SJSA1 (cell line): ENCODE results near the gene PHYHD1. TPM values are rescaled to one million over a fixed set of nuclear protein-coding genes. Genes with fewer than 3 reads are reported as not detected.

ENCODE experiments used
- DNase-seq, 2 experiments: peaks; one replicate each; pipeline ENCODE4 v3.0.0-alpha.2; 2015 to 2020; ENCODE audit warnings: low spot score in 2 of 2, low read depth in 1 of 2
- H3K27ac ChIP-seq: fragments of 250-450 bp; sonication (Bioruptor Pico); 2 replicates; pipeline ENCODE4 v1.5.1; 2020; ENCODE audit warnings: mild to moderate bottlenecking, moderate library complexity
- H3K27me3 ChIP-seq: fragments of 250-450 bp; sonication (Bioruptor Pico); replicated peaks from 2 replicates; pipeline ENCODE4 v1.5.1; 2020; ENCODE audit warnings: mild to moderate bottlenecking, moderate library complexity
- H3K36me3 ChIP-seq: fragments of 250-450 bp; sonication (Bioruptor Pico); 2 replicates; pipeline ENCODE4 v1.5.1; 2020; ENCODE audit warnings: mild to moderate bottlenecking
- H3K4me1 ChIP-seq: fragments of 250-450 bp; sonication (Bioruptor Pico); replicated peaks from 2 replicates; pipeline ENCODE4 v1.6.1; 2021; ENCODE audit warnings: mild to moderate bottlenecking
- H3K4me3 ChIP-seq: fragments of 250-450 bp; sonication (Bioruptor Pico); 2 replicates; pipeline ENCODE4 v1.5.1; 2020; ENCODE audit warnings: mild to moderate bottlenecking
- H3K9me3 ChIP-seq: fragments of 250-450 bp; sonication (Bioruptor Pico); replicated peaks from 2 replicates; pipeline ENCODE4 v1.5.1; 2020; ENCODE audit warnings: mild to moderate bottlenecking
- total RNA-seq: library from RNA; depleted of rRNA; stranded (reverse); fragments of >200 nt; shearing (Covaris generic); gene quantifications from 2 replicates; pipeline ENCODE4 v1.2.3, GENCODE V29; 2014; rRNA removed

The PHYHD1 gene
- total RNA-seq: not detected in 2 replicates

DNA sequence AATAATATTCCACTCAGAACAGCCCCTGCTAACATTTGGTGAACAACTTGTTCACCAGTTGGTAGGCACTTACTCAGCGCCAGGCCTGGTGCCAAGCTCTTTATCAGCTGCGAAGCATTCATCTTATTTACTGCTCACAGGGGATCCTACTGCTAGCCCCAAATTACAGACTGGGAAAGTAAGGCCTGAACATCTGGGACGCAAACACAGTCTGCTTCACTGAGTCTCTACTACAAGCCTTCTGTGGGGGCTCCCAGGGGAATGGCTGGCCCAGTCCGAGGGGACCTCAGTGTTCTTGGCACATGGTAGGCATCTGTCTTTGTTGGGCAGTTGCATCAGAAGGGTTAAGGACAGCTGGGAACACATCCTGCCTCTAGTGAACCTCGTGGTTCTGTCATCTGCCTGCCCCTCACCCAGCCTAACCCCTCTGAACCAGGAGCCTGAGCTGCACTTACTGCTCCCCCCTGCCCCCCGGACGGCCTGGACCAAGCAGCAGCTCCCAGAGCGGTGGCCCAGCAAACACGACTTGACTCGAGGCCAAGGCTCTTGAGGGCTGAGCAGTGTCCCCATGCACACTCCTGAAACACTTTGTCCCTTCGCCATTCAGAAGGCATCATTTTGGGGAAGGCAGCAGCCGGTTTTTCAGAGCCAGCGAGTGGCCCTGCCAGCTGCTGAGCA is at the start of gene PHYHD1:
PHYHD1 (plus strand) TSS at position 602 of the 678 bp plus-strand sequence. CDS start 1,342 bp downstream, outside the sequence.
- H3K9me3 ChIP-seq: no peaks in the 10 kb centered on the region
- no peak for DNase-seq
- peaks cover 34% of the 10 kb centered on the region for H3K36me3 ChIP-seq
- no peak within 1 kb of the TSS for H3K27ac ChIP-seq
- H3K4me1 ChIP-seq: peaks cover 4% of the 10 kb centered on the region; the same call in 1 of the 2 replicates
- H3K4me3 ChIP-seq: no peak within 1 kb of the TSS
- H3K27me3 ChIP-seq: no peaks in the 10 kb centered on the region

DNA sequence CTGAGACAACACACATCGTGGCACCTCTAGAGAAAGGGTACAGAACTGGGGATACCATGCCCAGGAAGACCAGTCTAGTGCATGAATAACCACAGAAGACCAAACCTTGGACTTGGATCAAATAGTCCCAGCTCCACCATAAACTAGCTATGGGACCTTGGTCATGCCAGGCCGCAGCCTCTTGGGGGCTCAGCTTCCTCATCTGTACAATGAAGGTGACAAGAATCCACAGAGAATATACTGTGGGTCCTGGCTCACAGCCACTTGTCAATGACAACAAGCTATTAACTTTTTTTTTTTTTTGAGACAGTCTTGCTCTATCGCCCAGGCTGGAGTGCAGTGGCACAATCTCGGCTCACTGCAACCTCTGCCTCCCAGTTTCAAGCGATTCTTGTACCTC is 42.9 kb upstream of the PHYHD1 start:
- no peak overlapping the region for H3K27ac ChIP-seq
- H3K4me1 ChIP-seq: peaks cover 7% of the 10 kb centered on the region
- DNase-seq: no peak
- peaks cover 9% of the 10 kb centered on the region for H3K36me3 ChIP-seq
- H3K9me3 ChIP-seq: no peaks in the 10 kb centered on the region
- no peak overlapping the region for H3K4me3 ChIP-seq
- no peaks in the 10 kb centered on the region for H3K27me3 ChIP-seq

DNA sequence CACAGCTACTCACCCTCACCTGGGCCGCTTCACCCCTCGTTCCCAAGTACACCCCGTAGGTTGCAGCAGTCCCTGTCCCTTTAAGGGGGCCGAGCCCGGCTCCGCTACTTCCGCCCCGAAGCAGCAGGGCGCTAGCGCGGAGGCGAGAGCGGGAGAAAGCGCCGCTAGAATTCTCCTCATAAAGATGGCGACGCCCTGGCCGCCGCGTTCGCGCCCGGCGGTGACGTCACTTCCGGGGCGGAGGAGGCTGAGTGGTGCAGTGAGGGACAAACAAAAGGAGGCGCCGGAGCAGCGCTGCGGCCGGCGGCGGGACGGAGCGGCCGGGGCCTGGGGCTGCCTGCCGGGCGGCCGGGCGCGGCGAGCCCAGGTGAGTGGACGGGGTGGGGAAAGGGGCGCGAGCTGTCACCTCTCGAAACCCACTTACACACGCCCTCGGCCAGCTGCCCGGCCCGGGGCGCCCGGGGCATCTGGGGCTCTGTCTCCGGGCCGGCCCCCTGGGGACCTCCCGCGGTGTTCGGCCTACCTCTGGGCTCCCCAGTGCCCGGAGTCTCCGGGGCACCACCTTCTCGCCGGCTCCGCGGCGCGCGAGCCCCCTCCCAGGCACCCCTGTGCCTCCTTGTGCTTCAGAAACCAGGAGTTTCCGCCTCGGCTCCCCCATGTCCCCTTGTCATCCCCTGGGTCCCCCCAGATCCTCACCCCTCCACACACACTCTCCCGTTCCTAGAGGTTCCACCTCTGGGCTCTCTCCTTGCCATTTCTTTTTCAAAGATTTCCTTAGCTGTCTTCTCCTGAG is 38.7 kb upstream of the PHYHD1 start, which contains the start of the genes KYAT1 and LRRC8A:
KYAT1 (minus strand) TSS at position 67 of the 793 bp plus-strand sequence. CDS start 36,545 bp downstream, outside the sequence.
LRRC8A (plus strand) TSS at position 250 of the 793 bp plus-strand sequence. CDS start 25,032 bp downstream, outside the sequence.
- Histone ChIP-seq H3K27ac (peak within 1 kb of the TSS; percentile 85), H3K36me3 (peaks cover 51% of the 10 kb centered on the region), H3K9me3 (no peaks in the 10 kb centered on the region), H3K4me1 (peaks cover 49% of the 10 kb centered on the region), H3K27me3 (no peaks in the 10 kb centered on the region), H3K4me3 (peak within 1 kb of the TSS; percentile 90)
- peak; percentile 94 to 95 for DNase-seq

DNA sequence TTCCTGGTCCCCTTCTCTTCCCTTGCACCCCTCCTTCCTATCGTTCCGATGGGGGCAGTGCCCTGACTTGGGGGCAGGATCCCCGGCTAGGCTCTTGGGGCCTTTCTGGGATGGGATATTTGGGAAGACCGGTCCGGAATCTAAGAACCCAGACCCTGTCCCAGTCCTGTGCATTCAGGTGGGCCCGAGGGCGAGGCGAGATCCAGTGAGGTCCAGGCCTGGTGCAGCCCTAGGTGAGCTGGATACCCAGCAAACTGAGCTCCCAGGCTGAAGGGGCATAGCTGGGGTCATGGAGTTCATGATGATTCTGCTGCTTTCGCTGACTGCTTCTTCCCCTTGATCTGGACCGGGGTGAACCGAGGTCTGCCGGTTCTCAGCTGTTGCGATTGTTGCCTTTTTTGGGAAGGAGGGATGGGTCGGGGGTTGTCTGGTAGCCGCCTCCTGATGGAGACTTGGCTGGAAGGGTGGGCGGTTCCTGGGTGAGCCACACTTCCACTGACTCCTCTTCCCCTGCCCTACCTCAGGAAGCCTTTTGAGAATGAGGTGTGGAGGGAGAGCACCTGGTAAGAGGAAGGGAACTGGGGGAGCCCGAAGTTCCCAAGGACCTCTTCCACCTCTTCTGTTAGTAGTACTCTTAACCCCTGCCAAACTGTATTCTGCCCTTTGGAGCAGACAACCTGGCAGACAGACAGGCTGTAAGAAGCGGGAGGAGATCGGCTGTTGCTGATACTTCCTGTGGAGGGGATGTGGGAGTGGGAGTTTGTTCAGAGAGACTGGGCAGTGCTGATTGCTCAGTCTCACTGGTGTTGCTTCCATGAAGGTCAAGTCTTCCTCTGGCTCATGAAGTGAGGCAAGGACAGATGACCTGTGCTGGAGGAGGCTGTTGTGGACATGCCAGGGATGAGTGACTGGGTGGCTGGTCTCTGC is 37.8 kb upstream of the PHYHD1 start:
- Histone ChIP-seq H3K36me3 (peaks cover 54% of the 10 kb centered on the region), H3K27ac (peak overlapping the region; percentile 85), H3K4me3 (peak overlapping the region; percentile 90), H3K27me3 (no peaks in the 10 kb centered on the region), H3K9me3 (no peaks in the 10 kb centered on the region), H3K4me1 (peaks cover 58% of the 10 kb centered on the region)
- peak in 1 of 2 experiments; percentile 34 for DNase-seq

DNA sequence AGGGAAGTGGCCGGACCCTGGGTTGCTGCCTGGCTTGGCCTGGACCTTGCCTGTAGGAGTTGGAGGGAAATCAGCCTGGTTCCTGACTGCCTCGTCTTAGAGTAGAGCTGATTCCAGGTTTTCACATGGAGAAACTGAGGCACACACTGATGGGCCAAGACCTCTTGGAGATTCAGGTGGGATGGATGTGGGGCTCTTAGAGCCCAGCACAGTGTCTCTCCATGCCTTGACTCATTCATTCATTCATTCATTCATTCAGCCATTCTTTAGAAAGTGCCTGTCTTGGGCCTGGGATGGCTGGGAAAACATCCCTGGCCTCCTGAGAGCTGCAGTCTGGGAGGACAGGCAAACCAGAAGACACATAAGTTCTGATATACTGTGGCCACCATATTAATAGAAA is 36.6 kb upstream of the PHYHD1 start:
- H3K4me3 ChIP-seq: no peak overlapping the region
- DNase-seq: no peak
- H3K4me1 ChIP-seq: peaks cover 70% of the 10 kb centered on the region
- no peak overlapping the region for H3K27ac ChIP-seq
- H3K27me3 ChIP-seq: no peaks in the 10 kb centered on the region
- H3K36me3 ChIP-seq: peaks cover 65% of the 10 kb centered on the region
- no peaks in the 10 kb centered on the region for H3K9me3 ChIP-seq

DNA sequence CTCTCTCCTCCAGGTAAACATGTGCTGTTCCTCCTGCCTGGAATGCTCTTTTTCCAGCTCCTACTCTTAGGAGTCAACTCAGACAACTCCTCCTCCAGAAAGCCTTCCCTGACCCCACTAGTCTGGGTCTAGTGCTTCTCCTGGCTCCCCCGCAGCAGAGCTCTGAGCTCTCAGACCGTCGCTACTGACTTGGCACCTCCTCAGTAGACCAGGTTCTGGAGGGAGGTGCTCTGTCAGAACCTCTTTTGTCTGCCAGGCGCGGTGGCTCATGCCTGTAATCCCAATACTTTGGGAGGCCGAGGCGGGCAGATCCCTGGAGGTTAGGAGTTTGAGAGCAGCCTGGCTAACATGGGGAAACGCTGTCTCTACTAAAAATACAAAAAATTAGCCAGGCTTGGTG is 35.4 kb upstream of the PHYHD1 start:
- H3K27me3 ChIP-seq: no peaks in the 10 kb centered on the region
- peaks cover 78% of the 10 kb centered on the region for H3K36me3 ChIP-seq
- no peak for DNase-seq
- H3K4me1 ChIP-seq: peaks cover 79% of the 10 kb centered on the region
- no peak overlapping the region for H3K4me3 ChIP-seq
- H3K9me3 ChIP-seq: no peaks in the 10 kb centered on the region
- H3K27ac ChIP-seq: no peak overlapping the region

DNA sequence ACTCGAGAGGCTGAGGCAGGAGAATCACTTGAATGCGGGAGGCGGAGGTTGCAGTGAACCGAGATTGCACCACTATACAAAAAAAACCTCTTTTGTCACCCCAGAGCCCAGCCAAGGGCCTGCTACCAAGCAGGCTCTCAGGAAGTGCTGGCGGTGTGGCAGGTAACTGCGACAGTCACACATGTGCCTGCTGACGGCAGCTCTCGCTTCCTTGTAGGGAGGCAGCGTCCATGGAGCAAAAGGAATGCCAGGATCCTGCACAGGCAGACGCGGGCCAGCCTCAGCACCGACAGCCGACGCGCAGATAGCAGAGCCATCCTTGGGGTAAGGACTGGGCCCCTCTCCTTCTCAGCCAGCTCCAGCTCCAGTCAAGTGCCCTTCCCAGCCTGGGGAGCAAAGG is 35.0 kb upstream of the PHYHD1 start:
- Histone ChIP-seq H3K9me3 (no peaks in the 10 kb centered on the region), H3K36me3 (peaks cover 82% of the 10 kb centered on the region), H3K4me1 (peaks cover 77% of the 10 kb centered on the region), H3K4me3 (no peak overlapping the region), H3K27me3 (no peaks in the 10 kb centered on the region), H3K27ac (peak overlapping the region; percentile 23; the same call in 1 of the 2 replicates)
- no peak for DNase-seq

DNA sequence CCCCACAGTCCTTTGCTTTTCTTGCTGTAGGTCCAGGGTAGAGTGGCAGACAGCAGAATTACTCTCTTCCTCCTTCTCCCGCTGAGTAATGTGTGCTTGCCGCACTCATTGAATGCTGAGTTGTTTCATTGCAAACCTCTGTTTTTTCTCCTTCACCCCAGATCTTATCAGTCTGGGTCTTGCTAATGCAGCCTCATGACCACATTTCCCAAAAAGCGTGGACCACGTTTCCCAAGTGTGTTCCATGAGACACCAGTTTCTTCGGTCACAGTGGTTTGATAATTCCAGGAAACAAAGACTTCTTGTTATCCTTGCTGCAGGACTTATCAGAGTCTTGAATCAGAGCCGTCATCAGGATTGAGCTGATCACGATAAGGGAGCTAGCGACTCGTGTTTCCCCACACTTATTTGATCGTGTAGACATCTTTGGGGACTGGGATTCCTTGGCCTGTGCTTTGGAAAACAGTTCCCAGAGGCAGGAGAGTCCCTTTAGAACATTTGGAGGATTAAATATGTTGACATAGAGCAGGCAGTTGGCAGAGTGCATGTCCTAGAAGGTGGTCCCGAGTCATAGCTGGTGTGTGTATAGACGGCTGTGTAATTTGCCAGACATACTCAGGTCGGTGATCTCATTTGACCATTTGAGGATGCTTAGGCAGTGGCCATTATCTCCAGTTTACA is 34.4 kb upstream of the PHYHD1 start:
- H3K27ac ChIP-seq: peak overlapping the region; percentile 23
- DNase-seq: peak; percentile 47
- no peak overlapping the region for H3K4me3 ChIP-seq
- peaks cover 87% of the 10 kb centered on the region for H3K36me3 ChIP-seq
- H3K4me1 ChIP-seq: peaks cover 82% of the 10 kb centered on the region
- H3K27me3 ChIP-seq: no peaks in the 10 kb centered on the region
- no peaks in the 10 kb centered on the region for H3K9me3 ChIP-seq

DNA sequence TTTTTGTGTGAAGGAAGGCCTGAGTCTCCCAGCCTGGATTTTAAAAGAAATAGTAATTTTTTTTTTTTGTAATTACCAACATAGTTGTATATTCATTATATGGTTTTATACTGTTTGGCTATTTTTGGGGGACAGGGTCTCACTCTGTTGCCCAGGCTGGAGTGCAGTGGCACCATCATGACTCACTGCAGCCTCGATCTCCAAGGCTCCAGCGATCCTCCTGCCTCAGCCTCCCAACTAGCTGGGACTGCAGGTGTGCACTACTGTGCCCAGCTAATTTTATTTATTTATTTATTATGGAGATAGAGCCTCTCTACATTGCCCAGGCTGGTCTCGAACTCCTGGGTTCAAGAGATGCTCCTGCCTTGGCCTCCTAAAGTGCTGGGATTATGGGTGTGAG is 33.7 kb upstream of the PHYHD1 start:
- Histone ChIP-seq H3K27me3 (no peaks in the 10 kb centered on the region), H3K9me3 (no peaks in the 10 kb centered on the region), H3K27ac (peak overlapping the region; percentile 33), H3K4me3 (no peak overlapping the region), H3K36me3 (peaks cover 93% of the 10 kb centered on the region), H3K4me1 (peaks cover 89% of the 10 kb centered on the region)
- no peak for DNase-seq

DNA sequence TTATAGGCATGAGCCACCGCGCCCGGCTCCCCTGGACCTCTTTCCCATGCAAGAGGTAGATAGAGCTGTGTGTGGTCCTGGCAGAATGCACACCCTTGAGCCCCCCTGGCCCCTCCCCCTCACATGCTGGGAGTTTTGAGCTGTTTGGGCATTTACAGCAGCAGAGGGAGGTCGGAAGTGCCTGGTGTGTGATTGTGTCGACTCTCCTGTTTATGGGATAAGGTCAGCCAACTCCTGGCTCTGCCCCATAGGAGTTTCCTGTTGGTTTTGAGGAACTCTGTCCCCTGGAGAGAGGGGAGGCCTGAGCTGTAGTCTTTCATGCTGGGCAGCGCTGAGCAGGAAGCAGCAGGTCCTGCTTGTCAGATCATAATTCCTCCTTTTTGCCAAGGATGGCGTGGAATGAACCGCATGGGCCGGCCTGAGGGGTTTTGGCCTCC is 32.9 kb upstream of the PHYHD1 start:
- Histone ChIP-seq H3K27ac (peak overlapping the region; percentile 40), H3K4me1 (peaks cover 94% of the 10 kb centered on the region), H3K36me3 (peaks cover 93% of the 10 kb centered on the region), H3K27me3 (no peaks in the 10 kb centered on the region), H3K9me3 (no peaks in the 10 kb centered on the region), H3K4me3 (no peak overlapping the region)
- DNase-seq: peak; percentile 96

DNA sequence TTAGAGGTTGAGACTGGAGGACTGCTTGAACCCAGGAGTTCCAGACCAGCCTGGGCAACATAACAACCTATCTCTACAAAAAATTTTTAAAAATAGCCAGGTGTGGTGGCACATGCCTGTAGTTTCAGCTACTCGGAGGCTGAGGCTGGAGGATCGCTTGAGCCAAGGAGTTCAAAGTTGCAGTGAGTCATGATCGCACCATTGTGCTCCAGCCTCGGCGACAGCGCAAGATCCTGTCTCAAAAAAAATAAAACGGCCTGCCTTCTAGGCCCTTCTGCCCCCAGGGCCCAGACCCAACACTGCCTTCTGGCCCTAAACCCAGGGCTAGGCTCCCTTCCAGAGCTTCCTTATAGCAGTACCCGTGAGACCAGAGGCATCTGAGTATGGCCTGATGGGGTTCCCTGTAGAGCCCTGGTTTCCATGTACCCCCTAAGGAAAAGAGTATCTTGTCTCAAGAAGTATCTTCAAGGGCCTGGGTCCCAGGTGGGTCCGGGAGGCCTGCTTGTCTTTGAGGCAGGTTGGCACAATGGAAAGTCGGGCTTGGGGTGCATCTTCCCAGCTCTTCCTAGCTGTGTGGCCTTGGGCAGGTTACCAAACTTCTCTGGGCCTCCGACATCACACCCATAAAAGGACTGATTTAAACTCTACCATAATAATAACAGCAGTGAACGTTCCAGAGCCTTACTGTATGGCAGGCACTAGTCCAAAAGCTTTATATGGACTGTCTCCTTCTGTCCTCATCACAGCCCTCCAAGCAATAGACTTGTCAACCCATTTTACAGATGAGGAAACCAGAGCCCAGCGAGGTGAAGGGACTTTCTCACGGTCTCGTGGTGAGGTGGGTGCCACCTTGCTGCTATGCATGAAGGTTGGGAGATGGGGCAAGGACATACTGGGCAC is 29.2 kb upstream of the PHYHD1 start:
- Histone ChIP-seq H3K27ac (peak overlapping the region; percentile 58), H3K9me3 (no peaks in the 10 kb centered on the region)
- DNase-seq: no peak

More for the DNA sequence above, 29.2 kb upstream of the PHYHD1 start:
- Histone ChIP-seq H3K4me1 (peaks cover 64% of the 10 kb centered on the region), H3K36me3 (peaks cover 93% of the 10 kb centered on the region), H3K27me3 (no peaks in the 10 kb centered on the region), H3K4me3 (no peak overlapping the region)
